TTC549 (cell line): ENCODE measurements around the gene KRTAP4-16.
"Not testable (repeated sequence)": the region's sequence is repeated elsewhere in the genome, so short reads cannot be mapped to it uniquely, and the experiment has no call there.

Experiments
- FAIRE-seq: peaks from 2 replicates; lab custom pipeline; 2012; peaks lifted over from hg19 to GRCh38; lab: Jason Lieb, UNC

KRTAP4-16 gene

DNA sequence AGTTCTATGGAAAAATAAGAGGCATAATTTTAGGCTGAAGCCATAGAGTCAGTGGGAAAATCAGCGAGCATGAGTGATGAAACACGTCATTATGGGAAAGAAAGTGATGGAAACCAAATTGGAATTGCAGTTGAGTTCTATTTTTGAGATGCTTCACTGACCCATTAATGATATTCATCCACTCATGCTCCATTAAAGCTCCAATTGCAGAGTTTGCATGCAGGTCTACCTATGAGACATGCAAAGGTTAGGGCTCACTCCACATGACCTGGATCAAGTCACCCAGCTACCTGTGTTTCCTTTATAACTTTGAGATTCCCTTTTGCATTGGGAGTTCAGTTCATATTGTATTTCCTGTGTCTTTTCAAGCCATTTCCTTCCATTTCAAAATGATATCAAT lies 28.3 kb downstream of the KRTAP4-16 start:
- FAIRE-seq = no peak

DNA sequence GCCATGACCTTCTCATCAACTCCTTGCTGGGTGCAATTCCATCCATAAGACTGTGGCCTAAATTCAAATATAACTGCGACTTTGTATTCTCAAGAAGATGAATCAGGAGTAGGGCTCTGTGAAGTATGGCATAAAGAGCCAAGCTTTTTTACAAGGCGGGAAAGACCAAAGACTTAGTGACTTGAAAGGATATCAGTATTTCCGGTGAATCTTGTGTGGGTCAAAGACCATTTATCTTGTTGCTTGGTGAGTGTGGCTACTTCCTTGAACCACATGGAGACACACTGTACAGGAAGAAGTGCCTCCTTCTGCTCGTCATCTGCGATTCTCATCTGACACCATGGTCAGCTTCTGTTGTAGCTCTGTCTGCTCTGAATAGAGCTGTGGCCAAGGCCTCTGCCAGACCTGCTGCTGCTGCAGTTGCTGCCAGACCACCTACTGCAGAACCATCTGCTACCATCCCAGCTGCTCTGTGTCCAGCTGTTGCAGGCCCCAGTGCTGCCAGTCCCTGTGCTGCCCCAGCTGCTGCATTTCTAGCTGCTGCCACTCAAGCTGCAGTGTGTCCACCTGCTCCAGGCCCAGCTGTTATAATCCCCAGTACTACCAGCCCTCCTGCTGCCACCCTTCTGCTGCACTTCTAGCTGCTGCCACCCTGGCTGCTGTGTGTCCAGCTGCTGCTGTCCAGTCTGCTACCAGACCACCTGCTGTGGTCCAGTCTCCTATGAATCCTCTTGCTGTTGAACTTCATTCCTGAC lies 30.2 kb downstream of the KRTAP4-16 start:
- no peak for FAIRE-seq

GRCh38 chr17:41069031-41069430 lies 33.0 kb downstream of the KRTAP4-16 start:
- no peak for FAIRE-seq

- no peak for FAIRE-seq
These were observed 34.7 kb downstream of the KRTAP4-16 start for GRCh38 chr17:41067281-41067680.

- no peak for FAIRE-seq
These were observed 36.0 kb downstream of the KRTAP4-16 start, which contains the start of gene KRTAP2-4 for GRCh38 chr17:41065829-41066624. Gene KRTAP2-4 (minus strand): TSS chr17:41065879. CDS start chr17:41065845, 34 bp downstream.

GRCh38 chr17:41065016-41065689 lies 36.9 kb downstream of the KRTAP4-16 start:
- FAIRE-seq = not testable (repeated sequence)

DNA sequence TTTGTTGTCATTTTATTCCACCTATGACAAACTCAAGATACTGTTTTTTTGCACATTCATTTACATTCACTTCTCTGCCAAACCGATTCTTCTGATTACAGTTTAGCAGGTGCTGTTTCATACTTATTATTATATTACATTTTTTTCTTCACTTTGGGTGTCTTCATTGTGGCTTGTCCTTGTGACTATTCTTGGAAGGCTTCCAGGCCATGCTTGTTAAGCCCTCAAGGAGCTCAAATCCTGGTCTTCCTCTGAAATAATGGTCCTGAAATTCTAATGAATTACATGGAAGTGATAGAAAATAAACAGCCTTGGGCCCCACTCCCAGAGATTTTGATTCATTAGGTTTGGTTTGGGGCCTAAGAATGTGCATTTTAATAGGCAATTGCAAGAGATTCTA lies 37.7 kb downstream of the KRTAP4-16 start:
- no peak for FAIRE-seq

GRCh38 chr17:41063449-41063848 lies 38.6 kb downstream of the KRTAP4-16 start:
- FAIRE-seq = no peak

DNA sequence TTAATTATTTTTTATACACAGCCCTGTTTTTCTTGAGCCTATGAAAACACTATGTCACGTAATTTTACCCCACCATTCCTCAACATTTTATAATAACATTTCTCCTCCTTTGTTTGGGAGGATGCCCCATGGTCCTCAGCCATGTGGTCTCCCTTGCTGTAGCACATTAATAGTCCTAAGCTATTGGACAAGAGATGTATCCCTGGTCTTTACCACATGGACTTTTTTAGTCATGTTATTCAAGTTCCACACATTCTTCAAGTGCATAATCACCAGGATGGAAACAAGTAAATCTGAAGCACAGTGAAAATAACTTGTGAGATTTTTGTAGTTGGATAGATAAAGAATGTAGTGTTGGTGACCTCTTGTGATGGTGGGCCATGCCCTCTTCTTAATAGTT lies 40.0 kb downstream of the KRTAP4-16 start:
- FAIRE-seq = no peak

GRCh38 chr17:41060052-41060604 lies 41.9 kb downstream of the KRTAP4-16 start, which contains the start of gene KRTAP2-3:
Gene KRTAP2-3 (minus strand): TSS chr17:41060114. CDS start chr17:41060050, 64 bp downstream.
- no peak for FAIRE-seq

GRCh38 chr17:41059276-41060051 lies 42.5 kb downstream of the KRTAP4-16 start:
- not testable (repeated sequence) for FAIRE-seq

DNA sequence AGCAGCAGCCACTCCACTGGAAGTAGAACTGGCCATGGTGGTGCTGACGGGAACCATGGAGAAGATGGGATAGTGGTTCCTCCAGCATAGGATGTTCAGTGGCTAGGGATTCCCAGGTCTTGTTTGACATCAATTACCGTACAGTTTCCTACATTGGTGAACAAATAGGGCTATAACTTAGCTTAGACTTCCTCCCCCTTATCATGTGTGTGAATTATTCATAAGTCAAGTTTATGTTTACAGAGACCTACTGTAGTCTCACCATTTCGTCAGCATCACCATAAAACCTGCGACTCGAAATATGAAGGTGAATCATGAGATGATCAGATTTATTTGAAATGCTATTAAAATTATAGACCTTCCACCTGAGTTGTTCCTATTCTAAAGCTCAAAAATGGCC lies 43.3 kb downstream of the KRTAP4-16 start:
- FAIRE-seq = no peak

- FAIRE-seq = no peak
These were observed 44.5 kb downstream of the KRTAP4-16 start for GRCh38 chr17:41057547-41057946.

GRCh38 chr17:41055130-41055529 lies 46.9 kb downstream of the KRTAP4-16 start, which contains the start of gene KRTAP2-2:
Gene KRTAP2-2 (minus strand): TSS chr17:41055230. CDS start chr17:41055211, 19 bp downstream.
- not testable (repeated sequence) for FAIRE-seq

- not testable (repeated sequence) for FAIRE-seq
These were observed 47.5 kb downstream of the KRTAP4-16 start for GRCh38 chr17:41054556-41054955.

GRCh38 chr17:41054025-41054424 lies 48.0 kb downstream of the KRTAP4-16 start:
- FAIRE-seq = no peak

- FAIRE-seq = no peak
These were observed 49.4 kb downstream of the KRTAP4-16 start for GRCh38 chr17:41052566-41052965.
